H1 (cell line): Measurements from ENCODE around the gene SLK.

ENCODE experiments used
- BCL11A ChIP-seq, 2 experiments: IDR thresholded peaks; one replicate each; pipeline ENCODE4 v1.6.1; 2011; ENCODE audit warnings: low read depth in 2 of 2, low read length in 2 of 2, mild to moderate bottlenecking in 2 of 2
- CBX5 ChIP-seq: fragments of 300-800, 300-1000 bp; sonication (generic); IDR thresholded peaks from 2 replicates; pipeline ENCODE4 v1.7.1; 2016; ENCODE audit warnings: antibody characterized with exemption, low read length, low read depth
- CHD1 ChIP-seq: IDR thresholded peaks from 2 replicates; pipeline ENCODE4 v1.6.1; 2012; ENCODE audit warnings: low read depth, low read length, improper control_type of control experiment
- CHD7 ChIP-seq: fragments of 300-600 bp; sonication (generic); IDR thresholded peaks from 2 replicates; pipeline ENCODE4 v1.7.1; 2012; ENCODE audit warnings: low read length, moderate library complexity, mild to moderate bottlenecking, inconsistent platforms; ENCODE audit not compliant: insufficient replicate concordance
- CTCF ChIP-seq, 3 experiments: IDR thresholded peaks; 1 replicate in 2 of 3; 2 replicates in 1 of 3; pipeline versions ENCODE4 v1.5.1 to v1.6.1; 2011; ENCODE audit warnings: low read length in 3 of 3, mild to moderate bottlenecking in 3 of 3, inconsistent platforms in 2 of 3, low read depth in 1 of 3, moderate library complexity in 1 of 3; ENCODE audit not compliant: insufficient read depth in 1 of 3; ENCODE audit errors: control extremely low read depth in 1 of 3
- EP300 ChIP-seq, 2 experiments: IDR thresholded peaks; 1 replicate in 1 of 2; 2 replicates in 1 of 2; pipeline ENCODE4 v1.6.1; 2011 to 2012; ENCODE audit warnings: low read depth in 2 of 2, low read length in 2 of 2, mild to moderate bottlenecking in 2 of 2, borderline replicate concordance in 1 of 2, inconsistent platforms in 1 of 2, moderate library complexity in 1 of 2
- JUND ChIP-seq: IDR thresholded peaks from 2 replicates; pipeline ENCODE4 v1.6.1; 2011; ENCODE audit warnings: mild to moderate bottlenecking, improper control_type of control experiment, low read length
- MAFK ChIP-seq: IDR thresholded peaks from 2 replicates; pipeline ENCODE4 v1.6.1; 2012; ENCODE audit warnings: low read depth, mild to moderate bottlenecking, improper control_type of control experiment, low read length
- NRF1 ChIP-seq: IDR thresholded peaks from 2 replicates; pipeline ENCODE4 v1.6.1; 2011; ENCODE audit warnings: mild to moderate bottlenecking, low read depth, low read length, improper control_type of control experiment
- PHF8 ChIP-seq: fragments of 200-600 bp; sonication (generic); conservative IDR thresholded peaks from 2 replicates; pipeline ENCODE4 v1.7.1; 2012; ENCODE audit warnings: low read depth, mild to moderate bottlenecking, inconsistent platforms, low read length, moderate library complexity
- POLR2A ChIP-seq, 2 experiments: IDR thresholded peaks; 1 replicate in 1 of 2; 2 replicates in 1 of 2; pipeline ENCODE4 v1.6.1; 2011; ENCODE audit warnings: low read depth in 2 of 2, low read length in 2 of 2, mild to moderate bottlenecking in 2 of 2; ENCODE audit errors: control extremely low read depth in 1 of 2
- POLR2AphosphoS5 ChIP-seq: IDR thresholded peaks from 2 replicates; pipeline ENCODE4 v1.6.1; 2011; ENCODE audit warnings: low read depth, low read length
- TAF1 ChIP-seq: IDR thresholded peaks from 2 replicates; pipeline ENCODE4 v1.6.1; 2011; ENCODE audit warnings: mild to moderate bottlenecking, low read depth, low read length

- TF ChIP-seq CTCF (IDR thresholded peaks at IDR 0.05; ENCODE audit: control extremely low read depth in 1 of 3, insufficient read depth in 1 of 3, low read depth in 1 of 3, low read length in 3 of 3) (no peak), TAF1 (no peak), MAFK (no peak), EP300 (IDR thresholded peaks at IDR 0.05; ENCODE audit: borderline replicate concordance in 1 of 2, low read depth in 2 of 2, low read length in 2 of 2) (no peak), JUND (no peak), CHD1 (no peak), CHD7 (no peak), POLR2AphosphoS5 (no peak), BCL11A (IDR thresholded peaks at IDR 0.05; ENCODE audit: low read depth in 2 of 2, low read length in 2 of 2) (no peak), POLR2A (IDR thresholded peaks at IDR 0.05; ENCODE audit: control extremely low read depth in 1 of 2, low read depth in 2 of 2, low read length in 2 of 2) (no peak), NRF1 (no peak), PHF8 (no peak), CBX5 (no peak)
Measured at GRCh38 chr10:104036069-104036384, 69.1 kb downstream of the SLK start.
